ENCODE data around the gene PVR. TPM values are rescaled to one million over a fixed set of nuclear protein-coding genes. Genes with fewer than 3 reads are reported as not detected.

Gene PVR, protein sequence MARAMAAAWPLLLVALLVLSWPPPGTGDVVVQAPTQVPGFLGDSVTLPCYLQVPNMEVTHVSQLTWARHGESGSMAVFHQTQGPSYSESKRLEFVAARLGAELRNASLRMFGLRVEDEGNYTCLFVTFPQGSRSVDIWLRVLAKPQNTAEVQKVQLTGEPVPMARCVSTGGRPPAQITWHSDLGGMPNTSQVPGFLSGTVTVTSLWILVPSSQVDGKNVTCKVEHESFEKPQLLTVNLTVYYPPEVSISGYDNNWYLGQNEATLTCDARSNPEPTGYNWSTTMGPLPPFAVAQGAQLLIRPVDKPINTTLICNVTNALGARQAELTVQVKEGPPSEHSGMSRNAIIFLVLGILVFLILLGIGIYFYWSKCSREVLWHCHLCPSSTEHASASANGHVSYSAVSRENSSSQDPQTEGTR
- total RNA-seq: 10 to 100 TPM; 31.9 to 57.8 (median 45.0) TPM
- polyA plus RNA-seq: 10 to 100 TPM; 28.7 to 56.0 (median 45.0) TPM
- long read RNA-seq, donor 1, partial matches to known transcripts: 0 of 6 reads
- long read RNA-seq, donor 1, other reads (novel, unspliced or antisense): 0 of 6 reads
- long read RNA-seq, donor 2, partial matches to known transcripts: 0 of 7 reads
- long read RNA-seq, donor 2, other reads (novel, unspliced or antisense): 0 of 7 reads
- long read RNA-seq, donor 3, partial matches to known transcripts: 0 of 8 reads
- long read RNA-seq, donor 3, other reads (novel, unspliced or antisense): 0 of 8 reads
- long read RNA-seq, donor 4, partial matches to known transcripts: 2 of 11 reads
- long read RNA-seq, donor 4, other reads (novel, unspliced or antisense): 1 of 11 reads
- long read RNA-seq, donor 5, transcript PVR-205 (8 exons, 3,325 nt): major isoform, 90 of 153 reads
- long read RNA-seq, donor 5, transcript PVR-202 (7 exons, 3,166 nt): minor isoform, 30 of 153 reads
- long read RNA-seq, donor 5, transcript PVR-203 (8 exons, 3,078 nt): minor isoform, 13 of 153 reads
- long read RNA-seq, donor 5, transcript PVR-204 (6 exons, 1,344 nt): minor isoform, 5 of 153 reads
- long read RNA-seq, donor 5, partial matches to known transcripts: 2 of 153 reads
- long read RNA-seq, donor 5, other reads (novel, unspliced or antisense): 13 of 153 reads
- long read RNA-seq, donor 6, partial matches to known transcripts: 2 of 8 reads
- long read RNA-seq, donor 6, other reads (novel, unspliced or antisense): 3 of 8 reads
- long read RNA-seq, donor 7, partial matches to known transcripts: 0 of 2 reads
- long read RNA-seq, donor 7, other reads (novel, unspliced or antisense): 0 of 2 reads
- long read RNA-seq, donor 8, transcript PVR-205 (8 exons, 3,325 nt): major isoform, 12 of 19 reads
- long read RNA-seq, donor 8, partial matches to known transcripts: 0 of 19 reads
- long read RNA-seq, donor 8, other reads (novel, unspliced or antisense): 0 of 19 reads
- long read RNA-seq, donor 9, transcript PVR-205 (8 exons, 3,325 nt): major isoform, 6 of 8 reads
- long read RNA-seq, donor 9, partial matches to known transcripts: 0 of 8 reads
- long read RNA-seq, donor 9, other reads (novel, unspliced or antisense): 0 of 8 reads
- long read RNA-seq, donor 10, partial matches to known transcripts: 20 of 23 reads
- long read RNA-seq, donor 10, other reads (novel, unspliced or antisense): 0 of 23 reads

DNA sequence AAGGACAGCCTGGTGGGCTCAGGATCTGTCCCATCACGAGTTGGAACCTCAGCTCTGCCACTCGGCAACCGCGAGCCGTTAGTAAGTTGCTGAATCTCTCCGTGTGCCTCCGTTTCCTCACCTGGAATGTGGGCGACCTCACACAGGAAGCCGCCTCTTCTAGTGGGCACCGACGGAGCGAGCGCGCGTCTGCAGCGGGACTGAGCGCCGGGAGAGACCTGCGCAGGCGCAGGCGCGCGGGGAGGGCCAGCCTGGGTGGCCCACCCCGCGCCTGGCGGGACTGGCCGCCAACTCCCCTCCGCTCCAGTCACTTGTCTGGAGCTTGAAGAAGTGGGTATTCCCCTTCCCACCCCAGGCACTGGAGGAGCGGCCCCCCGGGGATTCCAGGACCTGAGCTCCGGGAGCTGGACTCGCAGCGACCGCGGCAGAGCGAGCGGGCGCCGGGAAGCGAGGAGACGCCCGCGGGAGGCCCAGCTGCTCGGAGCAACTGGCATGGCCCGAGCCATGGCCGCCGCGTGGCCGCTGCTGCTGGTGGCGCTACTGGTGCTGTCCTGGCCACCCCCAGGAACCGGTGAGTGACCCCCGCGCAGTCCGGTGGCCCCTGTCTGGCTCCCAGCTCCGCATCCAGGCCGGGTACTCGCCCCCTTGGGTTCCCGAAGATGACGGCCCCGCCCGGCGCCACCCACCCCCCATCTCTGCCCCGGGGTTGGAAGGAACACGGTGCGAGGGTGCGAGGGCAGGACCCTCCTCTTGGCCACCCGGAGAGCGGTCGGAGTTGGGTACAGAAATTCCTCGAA is at the start of gene PVR:
Gene PVR, plus strand, starts transcription at position 306 of the 797 bp plus-strand sequence. Its CDS starts 187 bp downstream, at position 493.
- intact Hi-C loops (cut with DNase I): loop anchor here in 1 of 2 donors (5.0 kb wide), 1 partner anchor 72 kb away; no protein-coding TSS in a partner anchor
- Histone ChIP-seq H3K36me3 (replicated peaks in 1 of 2) (peaks cover 0 to 3% of the 10 kb centered on the region in 2 donors), H3K4me3 (peak within 1 kb of the TSS; percentile 53 to 89 (median 80)), H3K4me1 (replicated peaks in 1 of 2) (peaks cover 23 to 32% of the 10 kb centered on the region in 2 donors), H3K27ac (peak within 1 kb of the TSS; percentile 55 to 95 (median 92)), H3K9me3 (replicated peaks in 1 of 3) (no peaks in the 10 kb centered on the region), H3K27me3 (no peaks in the 10 kb centered on the region)
- 0 to 1% (median 0%) methylated on average over 3 to 70 of the region's 70 CpGs for WGBS, 4 donors
- TF ChIP-seq POLR2A (IDR thresholded peaks at IDR 0.05): peak; percentile 82 to 84
- TF ChIP-seq, protein P1, sequence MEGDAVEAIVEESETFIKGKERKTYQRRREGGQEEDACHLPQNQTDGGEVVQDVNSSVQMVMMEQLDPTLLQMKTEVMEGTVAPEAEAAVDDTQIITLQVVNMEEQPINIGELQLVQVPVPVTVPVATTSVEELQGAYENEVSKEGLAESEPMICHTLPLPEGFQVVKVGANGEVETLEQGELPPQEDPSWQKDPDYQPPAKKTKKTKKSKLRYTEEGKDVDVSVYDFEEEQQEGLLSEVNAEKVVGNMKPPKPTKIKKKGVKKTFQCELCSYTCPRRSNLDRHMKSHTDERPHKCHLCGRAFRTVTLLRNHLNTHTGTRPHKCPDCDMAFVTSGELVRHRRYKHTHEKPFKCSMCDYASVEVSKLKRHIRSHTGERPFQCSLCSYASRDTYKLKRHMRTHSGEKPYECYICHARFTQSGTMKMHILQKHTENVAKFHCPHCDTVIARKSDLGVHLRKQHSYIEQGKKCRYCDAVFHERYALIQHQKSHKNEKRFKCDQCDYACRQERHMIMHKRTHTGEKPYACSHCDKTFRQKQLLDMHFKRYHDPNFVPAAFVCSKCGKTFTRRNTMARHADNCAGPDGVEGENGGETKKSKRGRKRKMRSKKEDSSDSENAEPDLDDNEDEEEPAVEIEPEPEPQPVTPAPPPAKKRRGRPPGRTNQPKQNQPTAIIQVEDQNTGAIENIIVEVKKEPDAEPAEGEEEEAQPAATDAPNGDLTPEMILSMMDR (IDR thresholded peaks at IDR 0.05): no peak
- peak; percentile 73 to 82 (median 77) for DNase-seq

DNA sequence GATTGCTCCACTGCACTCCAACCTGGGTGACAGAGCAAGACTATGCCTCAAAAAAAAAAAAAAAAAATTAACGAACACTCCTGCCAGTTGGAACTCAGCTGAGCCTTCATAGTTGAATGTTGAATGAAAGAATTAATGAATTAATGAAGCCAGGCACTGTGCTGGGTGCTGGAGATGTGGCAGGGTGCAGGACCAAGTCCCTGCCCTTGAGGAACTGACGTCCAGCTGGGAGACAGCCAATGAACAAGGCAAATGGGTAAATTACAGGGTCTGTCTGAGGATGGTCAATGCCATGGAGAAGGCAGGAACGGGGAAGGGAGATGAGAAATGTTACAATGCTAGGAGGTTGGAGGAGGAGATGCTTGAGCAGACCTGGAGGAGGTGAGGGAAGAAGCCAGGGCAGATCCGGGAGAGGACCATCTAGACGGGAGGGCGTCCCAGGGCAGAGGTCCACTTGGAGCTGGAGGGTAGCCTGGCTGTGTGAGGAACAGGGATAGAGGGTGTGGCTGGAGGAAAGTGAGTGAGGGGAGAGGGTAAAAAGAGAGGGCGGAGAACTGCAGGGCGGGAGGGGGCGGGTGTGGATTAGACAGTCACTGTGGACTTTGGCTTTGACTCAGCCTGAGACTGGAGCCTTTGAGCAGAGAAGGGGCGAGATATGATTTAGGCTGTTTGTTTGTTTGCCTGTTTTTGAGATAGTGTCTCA is 47.1 kb upstream of the PVR start:
- no peaks in the 10 kb centered on the region for H3K27me3 ChIP-seq
- H3K27ac ChIP-seq: no peak overlapping the region

DNA sequence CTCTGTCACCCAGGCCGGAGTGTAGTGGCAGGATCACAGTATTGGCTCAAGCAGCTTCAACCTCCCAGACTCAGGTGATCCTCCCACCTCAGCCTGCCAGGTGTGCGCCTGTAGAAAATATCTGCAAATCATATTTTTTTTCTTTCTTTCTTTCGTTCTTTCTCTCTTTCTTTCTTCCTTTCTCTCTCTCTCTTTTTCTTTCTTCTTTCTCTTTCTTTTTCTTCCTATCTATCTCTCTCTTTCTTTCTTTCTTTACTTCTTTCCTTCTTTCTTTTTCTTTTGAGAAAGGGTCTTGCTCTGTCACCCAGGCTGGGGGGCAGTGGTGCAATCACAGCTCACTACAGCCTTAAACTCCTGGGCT is 46.6 kb upstream of the PVR start:
- H3K27me3 ChIP-seq: no peaks in the 10 kb centered on the region

More for the DNA sequence above, 47.1 kb upstream of the PVR start:
- no peaks in the 10 kb centered on the region for H3K9me3 ChIP-seq (replicated peaks in 1 of 3)
- no peaks in the 10 kb centered on the region for H3K36me3 ChIP-seq (replicated peaks in 1 of 2)
- H3K4me1 ChIP-seq (replicated peaks in 1 of 2): no peaks in the 10 kb centered on the region
- H3K4me3 ChIP-seq: no peak overlapping the region
- no peak for DNase-seq
- no peak for TF ChIP-seq POLR2A (IDR thresholded peaks at IDR 0.05)
- TF ChIP-seq, protein P1 (IDR thresholded peaks at IDR 0.05): no peak
- WGBS, 4 donors: 65 to 80% (median 75%) methylated on average over 10 of the region's 10 CpGs
- intact Hi-C loops (cut with DNase I): no loop called here

More for the DNA sequence above, 46.6 kb upstream of the PVR start:
- TF ChIP-seq, protein P1 (IDR thresholded peaks at IDR 0.05): no peak
- TF ChIP-seq POLR2A (IDR thresholded peaks at IDR 0.05): no peak
- no peak for DNase-seq
- Histone ChIP-seq H3K4me3 (no peak overlapping the region), H3K27ac (no peak overlapping the region), H3K4me1 (replicated peaks in 1 of 2) (no peaks in the 10 kb centered on the region), H3K9me3 (replicated peaks in 1 of 3) (no peaks in the 10 kb centered on the region), H3K36me3 (replicated peaks in 1 of 2) (no peaks in the 10 kb centered on the region)
- intact Hi-C loops (cut with DNase I): no loop called here
- 56 to 88% (median 75%) methylated on average over 3 of the region's 3 CpGs for WGBS, 4 donors

Measured in adrenal gland (tissue), 19 donors.